Stomach smooth muscle (tissue), 2 donors: Measurements from ENCODE around the gene DRD4.

Source experiments
- H3K27ac ChIP-seq: one replicate; pipeline ENCODE4 v1.7.0; 2013; ENCODE audit warnings: mild to moderate bottlenecking, low read length, inconsistent platforms
- H3K27me3 ChIP-seq, 2 donors: one replicate each; pipeline ENCODE4 v1.7.0; 2013; ENCODE audit warnings: low read length in 2 of 2; ENCODE audit not compliant: insufficient read depth in 2 of 2, control insufficient read depth in 1 of 2
- H3K36me3 ChIP-seq, 2 donors: one replicate each; pipeline ENCODE4 v1.7.0; 2013; ENCODE audit warnings: low read length in 2 of 2; ENCODE audit not compliant: control insufficient read depth in 2 of 2, insufficient read depth in 2 of 2
- H3K4me1 ChIP-seq: one replicate; pipeline ENCODE4 v1.7.0; 2013; ENCODE audit warnings: low read length; ENCODE audit not compliant: control insufficient read depth, insufficient read depth
- H3K4me3 ChIP-seq, 2 donors: one replicate each; pipeline ENCODE4 v1.7.0; 2013; ENCODE audit warnings: low read length in 2 of 2
- H3K9ac ChIP-seq, 2 donors: one replicate each; pipeline ENCODE4 v1.7.0; 2013; ENCODE audit warnings: low read length in 2 of 2, mild to moderate bottlenecking in 1 of 2
- H3K9me3 ChIP-seq, 2 donors: one replicate each; pipeline ENCODE4 v1.7.0; 2013; ENCODE audit warnings: low read length in 2 of 2; ENCODE audit not compliant: control insufficient read depth in 2 of 2
- donor health status: healthy.
- donor health status: Pancreatic carcinoma.

Gene DRD4

GRCh38 chr11:636511-637332, at the start of gene DRD4:
TSS of gene DRD4 (plus strand) at chr11:637269. CDS start at chr11:637305, 36 bp downstream.
- Histone ChIP-seq H3K9me3 (no peaks in the 10 kb centered on the region), H3K9ac (no peak within 1 kb of the TSS), H3K4me3 (peak within 1 kb of the TSS in 1 of 2 donors; percentile 58), H3K27me3 (peaks cover 7 to 18% of the 10 kb centered on the region in 2 donors), H3K27ac (no peak within 1 kb of the TSS), H3K4me1 (peaks cover 18% of the 10 kb centered on the region), H3K36me3 (no peaks in the 10 kb centered on the region)

- Histone ChIP-seq H3K9ac (no peak overlapping the region), H3K4me3 (no peak overlapping the region), H3K4me1 (peaks cover 4% of the 10 kb centered on the region), H3K27ac (no peak overlapping the region), H3K9me3 (no peaks in the 10 kb centered on the region), H3K36me3 (peaks cover 40 to 50% of the 10 kb centered on the region in 2 donors), H3K27me3 (no peaks in the 10 kb centered on the region)
Measured at GRCh38 chr11:587546-587945, 49.5 kb upstream of the DRD4 start.

- Histone ChIP-seq H3K9me3 (no peaks in the 10 kb centered on the region), H3K36me3 (peaks cover 44 to 54% of the 10 kb centered on the region in 2 donors), H3K4me3 (no peak overlapping the region), H3K4me1 (peaks cover 4% of the 10 kb centered on the region), H3K9ac (no peak overlapping the region), H3K27ac (no peak overlapping the region), H3K27me3 (no peaks in the 10 kb centered on the region)
Measured at GRCh38 chr11:587978-588380, 49.1 kb upstream of the DRD4 start.

- Histone ChIP-seq H3K9ac (no peak overlapping the region), H3K27ac (no peak overlapping the region), H3K4me3 (no peak overlapping the region), H3K27me3 (no peaks in the 10 kb centered on the region), H3K9me3 (no peaks in the 10 kb centered on the region), H3K4me1 (peaks cover 4% of the 10 kb centered on the region), H3K36me3 (peaks cover 47 to 58% of the 10 kb centered on the region in 2 donors)
Measured at GRCh38 chr11:589798-590197, 47.3 kb upstream of the DRD4 start.

GRCh38 chr11:590997-591396, 46.1 kb upstream of the DRD4 start:
- H3K4me1 ChIP-seq = peaks cover 4% of the 10 kb centered on the region
- H3K27me3 ChIP-seq = no peaks in the 10 kb centered on the region
- no peak overlapping the region for H3K9ac ChIP-seq
- H3K27ac ChIP-seq = no peak overlapping the region
- H3K9me3 ChIP-seq = no peaks in the 10 kb centered on the region
- no peak overlapping the region for H3K4me3 ChIP-seq
- peaks cover 51 to 64% of the 10 kb centered on the region in 2 donors for H3K36me3 ChIP-seq

- Histone ChIP-seq H3K27ac (no peak overlapping the region), H3K4me3 (no peak overlapping the region), H3K9ac (no peak overlapping the region), H3K9me3 (no peaks in the 10 kb centered on the region), H3K4me1 (peaks cover 4% of the 10 kb centered on the region), H3K36me3 (peaks cover 52 to 64% of the 10 kb centered on the region in 2 donors), H3K27me3 (no peaks in the 10 kb centered on the region)
Measured at GRCh38 chr11:592501-592900, 44.6 kb upstream of the DRD4 start.

- Histone ChIP-seq H3K27ac (no peak overlapping the region), H3K9me3 (no peaks in the 10 kb centered on the region), H3K36me3 (peaks cover 51 to 60% of the 10 kb centered on the region in 2 donors), H3K4me3 (no peak overlapping the region), H3K4me1 (peaks cover 2% of the 10 kb centered on the region), H3K9ac (no peak overlapping the region), H3K27me3 (no peaks in the 10 kb centered on the region)
Measured at GRCh38 chr11:592918-593317, 44.2 kb upstream of the DRD4 start.

GRCh38 chr11:593347-593746, 43.7 kb upstream of the DRD4 start:
- Histone ChIP-seq H3K27me3 (no peaks in the 10 kb centered on the region), H3K4me1 (no peaks in the 10 kb centered on the region), H3K36me3 (peaks cover 55 to 61% of the 10 kb centered on the region in 2 donors)

GRCh38 chr11:595400-595799, 41.7 kb upstream of the DRD4 start:
- peaks cover 57 to 59% of the 10 kb centered on the region in 2 donors for H3K36me3 ChIP-seq
- no peak overlapping the region for H3K9ac ChIP-seq
- no peaks in the 10 kb centered on the region for H3K4me1 ChIP-seq

More at GRCh38 chr11:593347-593746, 43.7 kb upstream of the DRD4 start:
- no peaks in the 10 kb centered on the region for H3K9me3 ChIP-seq
- H3K27ac ChIP-seq = no peak overlapping the region
- H3K9ac ChIP-seq = no peak overlapping the region
- H3K4me3 ChIP-seq = no peak overlapping the region

GRCh38 chr11:596374-596773, 40.7 kb upstream of the DRD4 start:
- H3K27ac ChIP-seq = no peak overlapping the region
- H3K4me1 ChIP-seq = no peaks in the 10 kb centered on the region
- no peak overlapping the region for H3K4me3 ChIP-seq
- no peaks in the 10 kb centered on the region for H3K27me3 ChIP-seq
- H3K9me3 ChIP-seq = no peaks in the 10 kb centered on the region
- peaks cover 54 to 60% of the 10 kb centered on the region in 2 donors for H3K36me3 ChIP-seq
- H3K9ac ChIP-seq = no peak overlapping the region

More at GRCh38 chr11:595400-595799, 41.7 kb upstream of the DRD4 start:
- no peak overlapping the region for H3K27ac ChIP-seq
- no peak overlapping the region for H3K4me3 ChIP-seq
- H3K9me3 ChIP-seq = no peaks in the 10 kb centered on the region
- H3K27me3 ChIP-seq = no peaks in the 10 kb centered on the region

GRCh38 chr11:597166-597725, 39.8 kb upstream of the DRD4 start:
- Histone ChIP-seq H3K9me3 (no peaks in the 10 kb centered on the region), H3K27ac (no peak overlapping the region), H3K27me3 (no peaks in the 10 kb centered on the region), H3K4me1 (no peaks in the 10 kb centered on the region), H3K36me3 (peaks cover 56 to 65% of the 10 kb centered on the region in 2 donors), H3K9ac (no peak overlapping the region), H3K4me3 (no peak overlapping the region)
